ENCODE measurements around the gene ZC3HAV1.
"Not testable (repeated sequence)": the region's sequence is repeated elsewhere in the genome, so short reads cannot be mapped to it uniquely, and the experiment has no call there.

ZC3HAV1 gene

GRCh38 chr7:139080905-139081304, 28.6 kb downstream of the ZC3HAV1 start:
- no peak overlapping the region for H3K9ac ChIP-seq (ENCODE audit: low read depth, low read length)
- no peaks in the 10 kb centered on the region for H3K27me3 ChIP-seq (ENCODE audit: insufficient read depth, low read length)
- H3K36me3 ChIP-seq (ENCODE audit: insufficient read depth, low read depth, low read length) = peaks cover 92% of the 10 kb centered on the region
- H3K27ac ChIP-seq (ENCODE audit: low read length) = no peak overlapping the region
- no peak overlapping the region for H3K4me3 ChIP-seq (ENCODE audit: low read length)
- H3K9me3 ChIP-seq (ENCODE audit: insufficient read depth, low read depth, low read length) = no peaks in the 10 kb centered on the region
- no peaks in the 10 kb centered on the region for H3K4me1 ChIP-seq (ENCODE audit: insufficient read depth, low read length)

DNA sequence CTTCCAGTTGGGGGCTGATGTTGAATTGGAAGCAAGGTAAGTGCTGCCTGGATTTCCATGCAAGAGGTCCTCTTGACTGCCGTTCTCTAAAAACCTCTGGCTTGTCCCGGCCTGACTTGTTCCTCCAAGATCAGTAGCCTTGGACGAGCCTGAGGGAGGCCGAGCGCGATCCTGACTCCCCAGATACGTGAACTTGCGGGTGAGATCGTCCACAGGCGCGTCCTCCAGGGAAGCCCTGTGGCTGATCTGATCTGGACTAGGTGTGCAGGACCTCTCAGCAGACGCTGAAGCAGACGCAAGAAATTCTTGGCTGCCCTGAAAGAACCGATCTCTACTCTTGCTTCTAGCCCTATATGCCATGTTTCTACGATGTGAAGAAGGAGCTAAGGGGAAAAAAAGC, 29.7 kb downstream of the ZC3HAV1 start:
- no peak overlapping the region for H3K4me3 ChIP-seq (ENCODE audit: low read length)
- H3K9ac ChIP-seq (ENCODE audit: low read depth, low read length) = no peak overlapping the region
- H3K27ac ChIP-seq (ENCODE audit: low read length) = no peak overlapping the region
- no peaks in the 10 kb centered on the region for H3K9me3 ChIP-seq (ENCODE audit: insufficient read depth, low read depth, low read length)
- no peaks in the 10 kb centered on the region for H3K27me3 ChIP-seq (ENCODE audit: insufficient read depth, low read length)
- no peaks in the 10 kb centered on the region for H3K4me1 ChIP-seq (ENCODE audit: insufficient read depth, low read length)
- peaks cover 87% of the 10 kb centered on the region for H3K36me3 ChIP-seq (ENCODE audit: insufficient read depth, low read depth, low read length)

- Histone ChIP-seq H3K27me3 (ENCODE audit: insufficient read depth, low read length) (no peaks in the 10 kb centered on the region), H3K4me1 (ENCODE audit: insufficient read depth, low read length) (no peaks in the 10 kb centered on the region), H3K27ac (ENCODE audit: low read length) (no peak overlapping the region), H3K4me3 (ENCODE audit: low read length) (no peak overlapping the region), H3K9me3 (ENCODE audit: insufficient read depth, low read depth, low read length) (no peaks in the 10 kb centered on the region), H3K36me3 (ENCODE audit: insufficient read depth, low read depth, low read length) (peaks cover 81% of the 10 kb centered on the region), H3K9ac (ENCODE audit: low read depth, low read length) (no peak overlapping the region)
Measured at GRCh38 chr7:139078911-139079310, 30.6 kb downstream of the ZC3HAV1 start.

DNA sequence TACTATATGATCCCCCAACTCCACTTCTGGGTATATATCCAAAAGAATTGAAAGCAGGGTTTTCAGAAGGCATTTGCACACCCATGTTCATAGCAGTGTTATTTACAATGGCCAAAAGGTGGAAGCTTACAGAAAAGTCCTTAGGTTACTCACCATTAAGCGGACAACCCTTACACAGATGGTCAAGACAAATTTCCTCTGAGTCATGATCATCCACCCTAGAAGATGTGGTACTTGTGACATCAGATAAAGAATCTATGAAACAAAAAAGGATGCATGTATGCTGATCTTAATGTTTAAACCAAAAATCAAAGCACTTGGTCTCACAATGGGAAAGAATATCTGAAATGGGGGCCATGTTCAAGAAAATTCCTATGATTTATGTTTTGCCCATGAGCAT, 31.1 kb downstream of the ZC3HAV1 start:
- Histone ChIP-seq H3K27me3 (ENCODE audit: insufficient read depth, low read length) (no peaks in the 10 kb centered on the region), H3K27ac (ENCODE audit: low read length) (no peak overlapping the region), H3K4me1 (ENCODE audit: insufficient read depth, low read length) (no peaks in the 10 kb centered on the region), H3K9me3 (ENCODE audit: insufficient read depth, low read depth, low read length) (no peaks in the 10 kb centered on the region), H3K36me3 (ENCODE audit: insufficient read depth, low read depth, low read length) (peaks cover 80% of the 10 kb centered on the region), H3K4me3 (ENCODE audit: low read length) (no peak overlapping the region), H3K9ac (ENCODE audit: low read depth, low read length) (no peak overlapping the region)

DNA sequence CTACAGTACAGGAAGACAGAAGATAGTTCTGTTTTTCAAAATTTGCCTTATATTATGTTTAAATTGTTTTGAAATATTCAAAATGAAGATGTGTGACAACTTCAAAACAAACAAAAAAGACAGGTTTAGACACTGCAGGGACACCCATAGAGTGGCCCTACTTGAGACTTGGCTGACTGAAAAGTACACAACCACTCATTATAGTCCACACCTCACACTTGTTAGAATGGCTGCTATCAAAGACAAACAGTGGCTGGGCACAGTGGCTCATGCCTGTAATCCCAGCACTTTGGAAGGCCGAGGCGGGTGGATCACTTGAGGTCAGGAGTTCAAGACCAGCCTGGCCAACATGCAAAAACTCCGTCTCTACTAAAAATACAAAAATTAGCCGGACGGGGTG, 31.8 kb downstream of the ZC3HAV1 start:
- H3K36me3 ChIP-seq (ENCODE audit: insufficient read depth, low read depth, low read length) = peaks cover 77% of the 10 kb centered on the region

DNA sequence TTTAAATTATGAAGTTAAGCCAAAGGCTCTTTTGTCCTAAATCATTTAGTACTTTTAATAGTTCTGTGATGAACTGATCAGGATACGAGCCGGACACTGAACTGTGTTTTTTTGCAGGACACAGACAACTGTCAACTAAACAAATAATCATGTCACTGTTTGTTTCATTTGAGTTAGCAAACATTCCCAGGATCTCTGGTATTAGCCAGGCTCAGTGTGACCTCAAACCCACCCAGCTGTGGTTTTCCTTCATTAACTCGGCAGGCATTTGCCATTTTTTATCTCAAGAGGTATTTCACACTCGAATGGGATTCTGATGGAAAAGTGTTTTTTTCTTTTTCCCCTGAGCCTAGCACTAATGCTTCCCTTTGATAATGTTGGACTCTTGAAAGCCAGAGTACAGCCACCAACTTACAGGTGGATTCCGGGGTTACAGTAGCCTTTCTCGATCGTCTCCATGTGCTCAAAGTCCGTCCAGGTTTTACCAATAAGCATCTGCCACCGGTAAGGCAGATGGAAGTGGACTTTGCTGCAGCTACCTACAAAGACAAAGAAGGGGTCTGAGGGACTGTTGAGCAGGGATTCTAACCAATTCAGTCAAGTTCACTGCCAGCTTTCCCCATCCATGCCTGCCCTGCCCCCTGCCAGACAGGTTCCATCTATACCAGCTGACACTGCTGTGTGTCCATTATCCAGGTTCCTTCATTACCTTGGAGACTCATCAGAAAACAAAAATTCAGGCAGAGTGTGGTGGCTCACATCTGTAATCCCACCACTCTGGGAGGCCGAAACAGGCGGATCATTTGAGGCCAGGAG, 33.4 kb downstream of the ZC3HAV1 start:
- Histone ChIP-seq H3K27ac (ENCODE audit: low read length) (no peak overlapping the region), H3K36me3 (ENCODE audit: insufficient read depth, low read depth, low read length) (peaks cover 80% of the 10 kb centered on the region), H3K4me1 (ENCODE audit: insufficient read depth, low read length) (no peaks in the 10 kb centered on the region), H3K27me3 (ENCODE audit: insufficient read depth, low read length) (no peaks in the 10 kb centered on the region), H3K4me3 (ENCODE audit: low read length) (no peak overlapping the region), H3K9ac (ENCODE audit: low read depth, low read length) (no peak overlapping the region), H3K9me3 (ENCODE audit: insufficient read depth, low read depth, low read length) (no peaks in the 10 kb centered on the region)

More for the DNA sequence above, 31.8 kb downstream of the ZC3HAV1 start:
- H3K27ac ChIP-seq (ENCODE audit: low read length); H3K27me3 ChIP-seq (ENCODE audit: insufficient read depth, low read length); H3K9me3 ChIP-seq (ENCODE audit: insufficient read depth, low read depth, low read length); H3K9ac ChIP-seq (ENCODE audit: low read depth, low read length); H3K4me3 ChIP-seq (ENCODE audit: low read length); H3K4me1 ChIP-seq (ENCODE audit: insufficient read depth, low read length): not testable (repeated sequence)

- Histone ChIP-seq H3K27me3 (ENCODE audit: insufficient read depth, low read length) (no peaks in the 10 kb centered on the region), H3K4me1 (ENCODE audit: insufficient read depth, low read length) (no peaks in the 10 kb centered on the region), H3K36me3 (ENCODE audit: insufficient read depth, low read depth, low read length) (peaks cover 72% of the 10 kb centered on the region), H3K9me3 (ENCODE audit: insufficient read depth, low read depth, low read length) (no peaks in the 10 kb centered on the region), H3K27ac (ENCODE audit: low read length) (no peak overlapping the region), H3K9ac (ENCODE audit: low read depth, low read length) (no peak overlapping the region), H3K4me3 (ENCODE audit: low read length) (no peak overlapping the region)
Measured at GRCh38 chr7:139075031-139075652, 34.4 kb downstream of the ZC3HAV1 start.

DNA sequence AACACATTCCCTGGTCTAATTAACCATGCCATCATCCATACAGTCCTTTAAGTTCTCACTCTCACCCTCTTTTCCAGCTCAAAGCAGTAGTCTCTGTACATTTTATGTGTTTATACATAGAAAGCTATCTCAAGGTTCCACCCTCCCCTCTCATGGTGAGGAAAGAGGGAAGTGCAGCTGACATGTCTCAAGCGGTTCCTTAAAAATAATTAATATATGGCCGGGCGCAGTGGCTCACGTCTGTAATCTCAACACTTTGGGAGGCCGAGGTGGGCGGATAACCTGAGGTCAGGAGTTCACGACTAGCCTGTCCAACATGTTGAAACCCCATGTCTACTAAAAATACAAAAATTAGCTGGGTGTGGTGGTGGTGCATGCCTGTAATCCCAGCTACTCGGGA, 36.7 kb downstream of the ZC3HAV1 start:
- Histone ChIP-seq H3K27me3 (ENCODE audit: insufficient read depth, low read length) (no peaks in the 10 kb centered on the region), H3K36me3 (ENCODE audit: insufficient read depth, low read depth, low read length) (peaks cover 70% of the 10 kb centered on the region), H3K4me3 (ENCODE audit: low read length) (no peak overlapping the region), H3K9me3 (ENCODE audit: insufficient read depth, low read depth, low read length) (no peaks in the 10 kb centered on the region), H3K4me1 (ENCODE audit: insufficient read depth, low read length) (no peaks in the 10 kb centered on the region), H3K27ac (ENCODE audit: low read length) (no peak overlapping the region), H3K9ac (ENCODE audit: low read depth, low read length) (no peak overlapping the region)

- no peaks in the 10 kb centered on the region for H3K27me3 ChIP-seq (ENCODE audit: insufficient read depth, low read length)
- no peak overlapping the region for H3K27ac ChIP-seq (ENCODE audit: low read length)
- no peaks in the 10 kb centered on the region for H3K4me1 ChIP-seq (ENCODE audit: insufficient read depth, low read length)
- peaks cover 68% of the 10 kb centered on the region for H3K36me3 ChIP-seq (ENCODE audit: insufficient read depth, low read depth, low read length)
- no peaks in the 10 kb centered on the region for H3K9me3 ChIP-seq (ENCODE audit: insufficient read depth, low read depth, low read length)
- H3K9ac ChIP-seq (ENCODE audit: low read depth, low read length) = no peak overlapping the region
- no peak overlapping the region for H3K4me3 ChIP-seq (ENCODE audit: low read length)
Measured at GRCh38 chr7:139071680-139072079, 37.8 kb downstream of the ZC3HAV1 start.

DNA sequence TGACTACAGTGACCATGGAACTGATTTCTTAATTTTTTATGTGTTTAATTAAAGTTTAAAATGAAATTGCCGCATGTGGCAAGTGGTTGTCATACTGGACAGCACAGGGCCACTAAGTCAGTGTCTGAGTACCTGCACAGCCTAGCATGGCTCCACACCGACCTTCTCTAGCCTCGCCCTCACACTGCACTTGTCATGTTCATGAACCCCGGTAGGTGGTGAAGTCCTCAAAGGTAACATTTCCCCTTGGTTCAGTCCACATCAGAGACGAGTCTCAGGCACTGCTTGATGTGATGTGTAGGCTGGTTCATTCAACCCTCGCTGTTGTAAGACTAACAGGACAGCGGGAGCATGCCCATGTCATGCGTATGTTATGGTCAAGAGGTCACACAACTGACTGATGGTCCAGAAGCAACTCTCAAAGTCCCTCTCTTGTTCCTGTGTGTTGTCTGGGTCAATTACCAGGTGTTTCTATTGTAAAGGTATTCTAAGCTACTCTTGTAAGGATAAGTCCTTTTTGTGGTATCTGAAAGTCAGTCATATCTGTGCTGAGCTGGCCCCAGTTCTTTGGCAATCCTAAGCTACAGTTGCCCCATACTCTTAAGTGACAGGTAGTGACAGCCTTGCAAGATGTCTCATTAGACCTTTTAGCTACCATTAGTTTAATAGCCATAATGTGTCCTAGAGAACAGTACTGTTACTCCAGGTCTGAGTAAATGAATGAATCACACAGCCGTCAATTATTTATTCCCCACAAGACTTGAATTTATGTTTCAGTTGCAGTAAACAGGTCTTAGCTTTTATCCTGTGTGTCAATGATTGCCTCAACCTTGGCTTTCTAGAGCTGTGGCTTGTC, 40.7 kb downstream of the ZC3HAV1 start:
- H3K9ac ChIP-seq (ENCODE audit: low read depth, low read length) = no peak overlapping the region
- H3K4me1 ChIP-seq (ENCODE audit: insufficient read depth, low read length) = no peaks in the 10 kb centered on the region
- H3K36me3 ChIP-seq (ENCODE audit: insufficient read depth, low read depth, low read length) = peaks cover 74% of the 10 kb centered on the region
- no peaks in the 10 kb centered on the region for H3K27me3 ChIP-seq (ENCODE audit: insufficient read depth, low read length)
- no peak overlapping the region for H3K27ac ChIP-seq (ENCODE audit: low read length)
- no peaks in the 10 kb centered on the region for H3K9me3 ChIP-seq (ENCODE audit: insufficient read depth, low read depth, low read length)
- H3K4me3 ChIP-seq (ENCODE audit: low read length) = no peak overlapping the region

DNA sequence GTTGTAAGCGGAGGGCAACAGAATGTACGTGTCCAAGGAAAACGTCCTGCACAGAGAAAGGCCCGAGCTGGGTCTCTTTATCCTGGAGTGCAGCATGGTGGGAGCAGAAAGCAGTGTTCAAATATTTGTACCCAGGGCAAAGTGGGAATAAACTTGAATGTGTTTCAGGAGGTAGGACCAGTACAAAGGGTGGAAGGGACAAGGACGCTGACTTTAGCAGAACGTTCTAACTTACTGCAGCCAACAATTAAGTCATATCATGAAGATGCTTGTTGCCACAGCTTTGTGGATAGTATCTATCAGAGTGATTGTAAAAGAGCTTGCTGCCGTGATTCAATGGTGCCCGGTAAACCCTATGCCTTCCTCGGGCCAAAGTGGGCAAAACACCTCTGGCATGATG, 43.2 kb downstream of the ZC3HAV1 start:
- Histone ChIP-seq H3K4me3 (ENCODE audit: low read length) (no peak overlapping the region), H3K9ac (ENCODE audit: low read depth, low read length) (no peak overlapping the region), H3K27me3 (ENCODE audit: insufficient read depth, low read length) (no peaks in the 10 kb centered on the region), H3K27ac (ENCODE audit: low read length) (no peak overlapping the region), H3K9me3 (ENCODE audit: insufficient read depth, low read depth, low read length) (no peaks in the 10 kb centered on the region), H3K36me3 (ENCODE audit: insufficient read depth, low read depth, low read length) (peaks cover 57% of the 10 kb centered on the region), H3K4me1 (ENCODE audit: insufficient read depth, low read length) (no peaks in the 10 kb centered on the region)

Data from iPS-20b (cell line).